GM06990 (cell line): Measurements from ENCODE around the gene CDS1.
"Not testable (repeated sequence)": the region's sequence is repeated elsewhere in the genome, so short reads cannot be mapped to it uniquely, and the experiment has no call there.

Source experiments
- DNase-seq: peaks from one replicate; pipeline ENCODE4 v3.0.0-alpha.2; 2011; ENCODE audit not compliant: insufficient read length; ENCODE audit errors: extremely low read depth
- H3K27me3 ChIP-seq: replicated peaks from 2 replicates; pipeline ENCODE4 v1.6.0; 2011; ENCODE audit warnings: low read length; ENCODE audit not compliant: control insufficient read depth, insufficient read depth
- H3K36me3 ChIP-seq: 2 replicates; pipeline ENCODE4 v1.5.1; 2011; ENCODE audit warnings: low read length; ENCODE audit not compliant: control insufficient read depth, insufficient read depth
- H3K4me3 ChIP-seq: replicated peaks from 2 replicates; pipeline ENCODE4 v1.5.1; 2011; ENCODE audit warnings: low read depth, mild to moderate bottlenecking, control low read depth, low read length
- TF ChIP-seq, protein P1 (sequence below): IDR thresholded peaks from 2 replicates; pipeline ENCODE4 v1.5.1; 2011; ENCODE audit warnings: low read length, control low read depth, mild to moderate bottlenecking, inconsistent platforms; ENCODE audit not compliant: insufficient read depth, poor library complexity, severe bottlenecking

The CDS1 gene

DNA sequence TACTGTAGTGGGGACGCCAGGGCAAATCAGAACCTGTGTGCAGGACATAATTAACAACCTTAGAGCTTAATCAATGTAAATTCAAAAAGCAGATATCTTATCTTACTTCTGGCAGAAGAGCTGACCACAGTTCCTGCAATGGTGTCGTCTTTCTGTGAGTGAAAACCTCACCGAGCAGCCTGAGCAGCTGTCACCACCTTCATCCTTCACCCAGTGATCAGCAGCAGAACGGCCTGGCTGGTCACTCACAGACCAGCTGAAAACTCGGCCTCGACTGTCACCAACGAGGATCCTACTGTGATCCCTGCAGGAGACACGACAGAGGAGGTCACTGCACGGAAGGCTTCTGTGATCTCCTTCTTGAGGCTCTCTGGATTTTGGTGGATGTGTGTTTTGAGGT is 94.2 kb downstream of the CDS1 start:
- Histone ChIP-seq H3K36me3 (no peaks in the 10 kb centered on the region), H3K4me3 (no peak overlapping the region), H3K27me3 (no peaks in the 10 kb centered on the region; the same call in 1 of the 2 replicates)
- TF ChIP-seq, protein P1, sequence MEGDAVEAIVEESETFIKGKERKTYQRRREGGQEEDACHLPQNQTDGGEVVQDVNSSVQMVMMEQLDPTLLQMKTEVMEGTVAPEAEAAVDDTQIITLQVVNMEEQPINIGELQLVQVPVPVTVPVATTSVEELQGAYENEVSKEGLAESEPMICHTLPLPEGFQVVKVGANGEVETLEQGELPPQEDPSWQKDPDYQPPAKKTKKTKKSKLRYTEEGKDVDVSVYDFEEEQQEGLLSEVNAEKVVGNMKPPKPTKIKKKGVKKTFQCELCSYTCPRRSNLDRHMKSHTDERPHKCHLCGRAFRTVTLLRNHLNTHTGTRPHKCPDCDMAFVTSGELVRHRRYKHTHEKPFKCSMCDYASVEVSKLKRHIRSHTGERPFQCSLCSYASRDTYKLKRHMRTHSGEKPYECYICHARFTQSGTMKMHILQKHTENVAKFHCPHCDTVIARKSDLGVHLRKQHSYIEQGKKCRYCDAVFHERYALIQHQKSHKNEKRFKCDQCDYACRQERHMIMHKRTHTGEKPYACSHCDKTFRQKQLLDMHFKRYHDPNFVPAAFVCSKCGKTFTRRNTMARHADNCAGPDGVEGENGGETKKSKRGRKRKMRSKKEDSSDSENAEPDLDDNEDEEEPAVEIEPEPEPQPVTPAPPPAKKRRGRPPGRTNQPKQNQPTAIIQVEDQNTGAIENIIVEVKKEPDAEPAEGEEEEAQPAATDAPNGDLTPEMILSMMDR = no peak
- DNase-seq = no peak

DNA sequence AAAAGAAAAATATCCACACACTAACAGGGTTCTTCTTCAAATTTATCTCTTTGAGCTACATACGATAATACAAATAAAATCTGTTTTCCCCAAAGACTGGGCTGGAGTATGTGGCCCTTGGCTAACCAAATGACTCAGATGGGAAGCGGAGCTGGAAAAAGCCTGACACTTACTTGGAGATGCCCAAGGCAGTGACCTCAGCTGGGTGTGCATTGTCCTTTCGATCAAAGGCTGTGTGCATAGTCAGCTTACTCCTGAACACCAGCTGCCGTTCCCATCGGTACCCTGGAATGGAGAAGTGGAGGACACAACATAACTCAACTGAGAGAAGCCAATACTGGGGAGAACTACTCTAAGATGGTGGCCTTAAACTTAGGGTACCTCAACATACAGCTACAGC is 95.1 kb downstream of the CDS1 start:
- no peak for DNase-seq
- TF ChIP-seq, protein P1 = no peak
- Histone ChIP-seq H3K4me3 (no peak overlapping the region), H3K27me3 (no peaks in the 10 kb centered on the region; the same call in 1 of the 2 replicates), H3K36me3 (no peaks in the 10 kb centered on the region)

DNA sequence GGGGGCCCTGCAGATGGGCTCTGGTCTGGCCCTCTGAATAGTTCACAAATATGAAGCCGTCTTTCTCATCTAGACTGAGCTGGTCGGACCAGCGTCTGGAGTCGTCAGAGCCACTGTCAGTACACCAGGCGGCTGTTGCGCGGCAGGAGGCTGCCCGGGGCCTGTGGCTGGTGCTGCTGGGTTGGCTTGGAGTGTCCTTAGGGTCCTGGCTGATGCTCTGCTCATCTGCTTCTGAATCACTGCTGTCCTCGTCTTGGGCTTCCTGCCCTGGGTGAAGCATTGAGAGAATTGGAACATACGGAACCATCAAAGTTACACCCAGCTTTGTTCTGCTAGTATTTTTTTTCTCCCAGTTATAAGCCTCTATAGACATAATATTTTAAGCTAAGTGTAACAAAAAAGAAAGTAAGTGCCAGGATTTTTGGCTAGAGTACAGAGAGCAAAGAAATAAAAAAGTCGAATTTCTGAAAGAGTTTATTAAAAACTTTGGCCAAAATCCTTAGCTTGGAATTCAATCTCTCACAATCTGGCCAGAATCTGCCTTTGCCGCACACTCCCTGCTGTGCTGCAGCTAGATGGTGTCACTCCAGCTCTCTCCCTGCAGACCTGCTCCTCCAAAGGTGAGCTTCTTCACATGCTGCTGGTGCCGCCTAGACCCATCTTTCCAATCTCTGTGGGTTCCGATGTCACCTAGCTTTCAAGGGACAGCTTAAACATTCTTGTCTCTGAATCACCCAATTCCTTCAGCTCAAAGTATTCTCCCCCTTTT is 96.2 kb downstream of the CDS1 start:
- TF ChIP-seq, protein P1 = no peak
- H3K36me3 ChIP-seq = no peaks in the 10 kb centered on the region
- no peak overlapping the region for H3K4me3 ChIP-seq
- H3K27me3 ChIP-seq = no peaks in the 10 kb centered on the region; the same call in 1 of the 2 replicates
- no peak for DNase-seq

DNA sequence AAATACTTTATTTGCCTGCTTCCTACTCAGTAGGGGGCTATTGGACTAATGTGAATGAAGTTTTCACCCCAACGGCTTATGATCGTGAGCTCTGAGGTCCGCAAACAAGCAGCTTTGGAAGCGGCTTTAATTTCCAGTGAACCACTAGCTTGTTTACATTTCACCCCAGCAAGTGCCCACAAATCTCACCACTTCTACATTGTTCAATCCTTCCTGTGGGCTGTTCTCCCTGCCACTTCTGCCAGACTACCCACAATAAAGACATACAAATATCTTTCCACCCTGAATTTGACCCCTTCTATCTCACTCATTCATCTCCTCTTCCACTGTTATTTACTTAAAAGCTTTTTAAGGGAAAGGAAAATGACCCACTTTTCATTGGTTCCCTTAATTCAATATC is 98.0 kb downstream of the CDS1 start:
- DNase-seq = no peak
- Histone ChIP-seq H3K27me3 (no peaks in the 10 kb centered on the region; the same call in 1 of the 2 replicates), H3K36me3 (no peaks in the 10 kb centered on the region), H3K4me3 (no peak overlapping the region)
- TF ChIP-seq, protein P1 = no peak

DNA sequence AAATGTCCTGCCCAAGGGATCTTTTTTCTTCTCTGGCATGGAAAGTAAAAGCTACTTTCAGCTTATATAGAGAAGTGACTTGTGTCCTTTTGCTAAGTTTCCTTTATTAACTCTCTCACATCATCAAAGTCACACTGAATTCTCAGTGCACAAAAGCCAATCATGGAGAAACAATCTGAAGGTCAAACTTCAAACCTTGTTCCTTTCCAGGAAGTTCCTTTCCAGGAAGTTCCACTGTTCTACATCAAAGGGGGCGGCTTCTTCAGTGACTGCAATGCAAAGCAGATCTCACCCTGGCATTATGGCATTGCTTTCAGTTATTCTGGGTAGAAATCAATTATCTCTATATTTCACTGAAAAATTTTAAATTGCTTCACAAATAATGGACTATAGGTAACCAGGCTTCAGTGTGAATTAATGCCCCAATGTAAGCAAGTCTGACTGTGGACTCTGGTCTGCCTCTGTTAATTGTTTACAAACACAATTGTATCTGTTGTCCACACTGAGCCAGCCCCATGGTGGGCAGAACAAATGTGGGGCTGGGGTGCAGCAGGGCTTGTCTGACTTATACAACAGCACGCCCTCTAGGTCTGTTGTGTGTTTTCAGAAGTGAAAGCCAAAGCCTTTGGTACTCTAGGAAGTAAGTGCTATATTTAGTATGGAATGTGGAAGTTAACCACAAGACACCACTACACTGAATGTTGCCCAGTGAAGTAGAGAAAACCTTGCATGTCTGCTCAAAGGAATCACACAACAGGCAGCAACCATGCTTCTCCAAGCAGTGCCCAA is 98.8 kb downstream of the CDS1 start:
- no peaks in the 10 kb centered on the region for H3K36me3 ChIP-seq
- TF ChIP-seq, protein P1 = no peak
- H3K4me3 ChIP-seq = no peak overlapping the region
- no peaks in the 10 kb centered on the region; the same call in 1 of the 2 replicates for H3K27me3 ChIP-seq
- DNase-seq = no peak

DNA sequence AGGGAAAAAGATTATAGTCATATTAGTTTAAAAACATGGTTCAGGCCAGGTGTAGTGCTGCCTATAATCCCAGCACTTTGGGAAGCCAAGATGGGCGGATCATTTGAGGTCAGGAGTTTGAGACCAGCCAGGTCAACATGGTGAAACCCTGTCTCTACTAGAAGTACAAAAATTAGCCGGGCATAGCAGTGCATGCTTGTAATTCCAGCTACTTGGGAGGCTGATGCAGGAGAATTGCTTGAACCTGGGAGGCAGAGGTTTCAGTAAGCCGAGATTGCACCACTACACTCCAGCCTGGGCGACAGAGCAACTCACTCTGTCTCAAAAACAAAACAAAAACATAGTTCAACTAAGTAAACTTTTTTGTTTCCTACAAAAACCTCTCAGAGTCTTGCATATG is 99.7 kb downstream of the CDS1 start:
- H3K4me3 ChIP-seq, DNase-seq, H3K36me3 ChIP-seq, H3K27me3 ChIP-seq: not testable (repeated sequence)
